HT1080 (cell line): ENCODE results near the gene GIPC2. TPM values are rescaled to one million over a fixed set of nuclear protein-coding genes. Genes with fewer than 3 reads are reported as not detected.
"Not testable (repeated sequence)": the region's sequence is repeated elsewhere in the genome, so short reads cannot be mapped to it uniquely, and the experiment has no call there.

ENCODE experiments used
- DNase-seq: peaks from one replicate; pipeline ENCODE4 v3.0.0-alpha.2; 2015; ENCODE audit warnings: low read depth
- polyA plus RNA-seq, 2 experiments: library from polyadenylated mRNA; depleted of rRNA; stranded (reverse); fragments of >200 nt; gene quantifications; 2 replicates each; pipeline ENCODE4 v1.2.3, GENCODE V29; 2015
- total RNA-seq: library from RNA; depleted of rRNA; stranded (reverse); fragments of >200 nt; shearing (Covaris generic); gene quantifications from 2 replicates; pipeline ENCODE4 v1.2.3, GENCODE V29; 2014; rRNA removed

Gene GIPC2
- not detected in 2 replicates for total RNA-seq
- polyA plus RNA-seq (2015; cell fraction: cytosol; rRNA removed), result 0.03 and 0.07 TPM in 2 replicates
- not detected in 2 replicates for polyA plus RNA-seq (2015; cell fraction: nucleus; rRNA removed)

GRCh38 chr1:78045926-78046778 is at the start of gene GIPC2:
TSS of gene GIPC2 (plus strand) at chr1:78045966. CDS start at chr1:78046095, 129 bp downstream.
- no peak for DNase-seq

- DNase-seq, result no peak
Observed at GRCh38 chr1:77996734-77997133, 49.0 kb upstream of the GIPC2 start.

DNA sequence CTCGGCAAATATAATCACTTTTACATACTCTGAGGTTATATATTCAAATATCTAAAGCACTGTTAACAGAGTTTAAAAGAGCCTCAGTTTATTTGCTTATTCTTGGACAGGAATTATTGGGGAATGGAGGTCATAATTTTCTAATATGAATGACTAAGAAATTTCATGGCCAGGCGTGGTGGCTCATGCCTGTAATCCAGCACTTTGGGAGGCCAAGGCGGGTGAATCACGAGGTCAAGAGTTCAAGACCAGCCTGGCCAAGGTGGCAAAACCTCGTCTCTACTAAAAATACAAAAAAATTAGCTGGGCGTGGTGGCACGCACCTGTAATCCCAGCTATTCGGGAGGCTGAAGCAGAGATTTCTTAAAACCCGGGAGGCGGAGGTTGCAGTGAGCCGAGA is 45.2 kb upstream of the GIPC2 start:
- not testable (repeated sequence) for DNase-seq

- no peak for DNase-seq
Observed at GRCh38 chr1:78003070-78003746, 42.6 kb upstream of the GIPC2 start.

GRCh38 chr1:78003882-78004718 is 41.7 kb upstream of the GIPC2 start:
- DNase-seq, result peak; percentile 89

- peak; percentile 95 for DNase-seq
Observed at GRCh38 chr1:78004719-78005447, 40.9 kb upstream of the GIPC2 start, which contains the start of gene DNAJB4. TSS of gene DNAJB4 (plus strand) at chr1:78004939. CDS start at chr1:78005111, 172 bp downstream.

DNA sequence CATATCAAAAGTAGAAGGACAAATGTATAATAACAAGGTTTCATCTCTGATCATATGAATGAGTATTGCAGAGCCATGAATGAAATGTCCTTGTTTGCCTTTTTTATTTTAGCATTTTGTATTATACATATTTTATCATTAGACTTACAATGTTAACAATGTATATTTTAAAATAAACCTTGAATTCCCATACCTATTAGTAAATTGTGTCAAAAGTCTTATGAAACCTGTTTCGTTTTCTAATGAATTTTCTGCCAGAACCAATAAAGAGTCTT is 40.4 kb upstream of the GIPC2 start:
- no peak for DNase-seq

DNA sequence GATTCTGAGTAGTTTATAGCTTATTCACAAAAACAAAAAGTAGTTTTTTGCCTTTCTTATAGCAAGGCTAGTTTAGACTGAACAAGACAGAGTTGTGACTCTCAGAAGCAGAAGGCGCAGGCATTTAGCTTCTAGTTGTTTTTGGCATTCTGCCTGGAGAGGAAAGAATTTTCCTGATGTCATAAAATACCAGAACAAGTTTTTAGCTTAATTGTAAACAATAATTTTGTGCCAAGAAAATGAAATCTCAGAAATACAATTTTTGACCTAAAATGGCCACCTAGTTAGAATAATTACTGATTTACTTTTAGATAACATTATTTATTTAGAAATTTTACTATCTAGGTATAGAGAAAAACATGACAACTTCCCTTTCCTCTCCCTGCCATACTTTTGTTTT is 40.0 kb upstream of the GIPC2 start:
- peak; percentile 53 for DNase-seq

DNA sequence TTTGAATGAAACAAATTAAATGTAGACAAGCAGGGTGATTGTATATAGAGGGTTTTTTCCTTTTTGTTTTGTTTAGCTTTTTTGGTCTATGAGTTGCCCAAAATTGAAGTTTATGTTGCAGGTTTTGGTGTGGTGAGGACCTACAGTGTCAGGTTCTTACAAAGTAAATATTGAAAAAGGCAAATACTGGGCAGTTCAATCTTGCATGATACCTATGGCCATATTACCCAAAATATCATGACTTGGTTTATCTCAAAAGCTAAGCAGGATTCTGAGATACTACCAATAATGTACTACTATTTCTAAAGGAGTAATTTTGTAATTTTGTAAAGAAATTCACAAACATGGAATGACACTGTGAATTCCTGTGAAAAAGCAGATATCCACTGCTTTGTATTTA is 39.2 kb upstream of the GIPC2 start:
- DNase-seq, result no peak

DNA sequence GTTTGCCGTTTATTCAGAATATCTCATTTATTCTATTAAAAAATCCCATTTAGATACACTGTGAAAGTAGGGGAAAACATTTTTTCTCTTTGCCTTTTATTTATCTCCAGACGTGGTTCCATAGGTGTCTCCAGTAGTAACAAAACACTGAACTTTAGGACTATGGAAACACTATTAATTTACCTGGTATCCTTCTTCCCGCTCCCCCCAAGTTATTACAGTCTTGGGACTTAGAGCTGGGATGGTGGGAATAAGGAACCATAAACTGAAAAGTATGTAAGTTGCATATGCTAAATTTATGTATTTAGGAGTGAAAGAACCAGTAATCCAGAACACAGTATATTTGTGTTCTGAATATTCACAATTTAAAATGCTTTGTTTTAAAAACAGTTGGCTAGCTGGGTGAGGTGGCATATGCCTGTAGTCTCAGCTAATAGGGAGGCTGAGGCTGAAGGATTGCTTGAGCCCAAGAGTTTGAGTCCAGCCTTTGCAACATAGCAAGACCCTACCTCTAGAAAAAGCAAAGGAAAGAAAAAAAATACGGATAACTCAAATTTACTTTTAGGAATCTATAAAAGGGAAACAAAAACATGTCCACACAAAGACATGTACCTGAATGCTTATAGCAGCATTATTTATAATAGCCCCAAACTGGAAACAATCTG is 38.0 kb upstream of the GIPC2 start:
- no peak for DNase-seq

GRCh38 chr1:78009276-78009675 is 36.5 kb upstream of the GIPC2 start:
- no peak for DNase-seq

DNA sequence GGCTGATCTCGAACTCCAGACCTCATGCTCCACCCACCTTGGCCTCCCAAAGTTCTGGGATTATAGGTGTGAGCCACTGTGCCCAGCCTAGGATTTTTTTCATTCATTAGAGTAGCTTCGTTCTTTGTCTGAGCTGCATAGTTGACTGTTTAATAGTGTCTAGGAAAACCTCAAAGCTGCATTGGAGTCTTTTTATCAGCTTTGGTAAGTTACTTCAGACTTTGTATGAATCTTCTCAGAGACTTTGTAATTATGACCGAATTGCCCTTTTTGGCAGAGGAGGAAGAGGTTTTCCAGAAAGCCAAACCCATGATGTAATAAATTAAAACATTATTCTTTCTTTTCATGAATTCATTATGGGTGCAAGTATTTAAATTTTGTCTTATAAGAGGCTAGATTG is 35.9 kb upstream of the GIPC2 start:
- DNase-seq, result no peak

- no peak for DNase-seq
Observed at GRCh38 chr1:78011050-78011449, 34.7 kb upstream of the GIPC2 start.

- DNase-seq, result no peak
Observed at GRCh38 chr1:78015148-78015547, 30.6 kb upstream of the GIPC2 start.

DNA sequence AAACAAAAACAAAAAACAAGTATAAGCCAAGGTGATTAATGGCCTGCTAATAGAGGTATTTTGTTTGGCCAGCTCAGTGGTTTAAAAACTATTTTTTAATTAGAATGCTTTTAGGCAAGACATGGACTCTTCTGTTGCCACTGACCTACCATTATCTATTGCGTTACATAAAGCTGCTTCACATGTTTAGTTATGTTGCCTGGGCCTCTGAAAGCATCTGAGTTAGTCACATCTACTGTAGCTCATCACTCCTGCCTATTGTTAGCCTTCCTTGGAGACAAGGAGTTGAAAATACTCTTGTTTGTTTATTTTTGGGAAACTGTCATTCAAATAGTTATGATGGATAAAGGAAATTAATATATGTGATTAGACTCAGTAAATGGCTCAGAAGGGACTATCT is 26.7 kb upstream of the GIPC2 start:
- no peak for DNase-seq

DNA sequence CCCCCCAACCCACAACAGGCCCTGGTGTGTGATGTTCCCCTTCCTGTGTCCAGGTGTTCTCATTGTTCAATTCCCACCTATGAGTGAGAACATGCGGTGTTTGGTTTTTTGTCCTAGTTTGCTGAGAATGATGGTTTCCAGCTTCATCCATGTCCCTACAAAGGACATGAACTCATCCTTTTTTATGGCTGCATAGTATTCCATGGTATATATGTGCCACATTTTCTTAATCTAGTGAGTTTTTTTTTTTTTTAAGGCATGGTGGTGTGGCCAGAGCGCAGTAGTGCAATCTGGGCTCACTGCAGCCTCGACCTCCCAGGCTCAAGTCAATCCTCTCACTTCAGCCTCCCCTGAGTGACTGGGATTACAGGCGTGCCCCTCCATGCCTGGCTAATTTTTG is 24.6 kb upstream of the GIPC2 start:
- not testable (repeated sequence) for DNase-seq

DNA sequence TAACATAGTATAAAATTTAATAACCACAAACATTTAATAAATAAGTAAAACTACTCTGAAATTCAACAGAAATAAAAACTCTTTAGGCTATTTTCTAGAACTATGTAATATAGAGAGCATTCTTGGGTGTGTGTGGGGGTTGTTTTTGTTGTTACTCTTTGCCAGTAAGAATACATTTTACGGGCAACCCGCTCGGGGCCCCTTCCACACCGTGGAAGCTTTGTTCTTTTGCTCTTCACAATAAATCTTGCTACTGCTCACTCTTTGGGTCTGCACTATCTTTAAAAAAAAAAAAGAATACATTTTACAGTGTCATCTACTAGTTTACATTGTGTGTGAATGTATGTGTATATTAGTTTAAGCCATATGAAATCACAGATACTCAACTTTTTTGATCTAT is 16.0 kb upstream of the GIPC2 start:
- DNase-seq, result no peak

DNA sequence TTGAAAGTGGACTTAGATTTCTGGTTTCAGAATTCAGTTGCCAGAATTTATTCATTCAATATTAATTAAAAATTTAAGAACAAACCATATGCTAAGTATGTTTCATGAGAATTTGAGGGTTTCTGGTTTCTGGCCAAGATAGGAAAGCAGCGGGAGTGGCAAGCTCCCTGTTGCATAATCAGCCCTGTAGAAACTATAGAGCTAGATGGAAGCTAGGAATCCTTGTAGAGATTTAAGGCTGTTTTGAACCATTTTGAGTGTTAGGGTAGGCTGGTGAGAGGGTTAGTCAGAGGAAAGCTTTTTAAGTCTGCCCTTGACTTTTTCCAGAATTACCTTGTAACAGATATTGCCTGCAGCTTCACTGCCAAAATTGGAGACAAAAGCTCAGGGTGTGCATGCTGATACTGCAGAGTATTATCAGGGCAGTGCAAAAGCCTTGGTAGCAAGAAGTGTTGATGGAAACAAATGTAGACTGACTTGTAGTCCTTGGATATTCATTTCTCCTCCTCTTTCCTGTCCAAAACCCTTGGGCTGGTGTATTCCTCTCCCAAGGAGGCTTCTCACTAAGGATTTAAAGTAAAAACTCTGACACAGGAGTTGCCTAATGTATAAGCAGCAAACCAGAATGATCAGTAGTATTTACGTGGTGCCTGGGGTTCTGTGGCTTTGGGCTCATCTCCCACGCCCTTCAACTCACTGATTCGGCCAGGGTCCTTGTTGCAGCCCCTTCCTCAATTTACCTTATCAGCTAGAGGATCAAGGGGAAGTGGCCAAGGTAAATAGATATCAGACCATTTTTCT is 12.6 kb upstream of the GIPC2 start:
- no peak for DNase-seq

GRCh38 chr1:78033797-78034172 is 12.0 kb upstream of the GIPC2 start:
- DNase-seq, result no peak

DNA sequence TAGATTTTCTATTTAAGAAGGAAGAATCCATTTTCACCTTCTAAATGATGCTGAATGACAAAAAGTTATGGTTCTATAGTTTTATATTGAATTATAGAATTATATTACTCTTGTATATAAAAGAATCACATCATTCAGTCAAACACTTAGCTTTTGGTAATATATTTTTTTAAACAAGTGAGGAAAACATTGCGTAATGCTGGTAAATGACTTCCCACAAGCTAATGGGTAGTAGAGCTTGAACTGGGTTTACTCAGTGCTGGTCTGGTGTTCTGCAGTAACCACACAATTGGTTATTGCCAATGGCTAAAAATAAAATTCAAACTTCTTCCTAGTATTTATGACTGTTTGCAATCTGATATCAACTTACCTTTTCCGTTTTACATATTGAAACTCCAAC is 10.6 kb upstream of the GIPC2 start:
- DNase-seq, result no peak
